ENCODE measurements around the gene FITM2.

Gene FITM2

DNA sequence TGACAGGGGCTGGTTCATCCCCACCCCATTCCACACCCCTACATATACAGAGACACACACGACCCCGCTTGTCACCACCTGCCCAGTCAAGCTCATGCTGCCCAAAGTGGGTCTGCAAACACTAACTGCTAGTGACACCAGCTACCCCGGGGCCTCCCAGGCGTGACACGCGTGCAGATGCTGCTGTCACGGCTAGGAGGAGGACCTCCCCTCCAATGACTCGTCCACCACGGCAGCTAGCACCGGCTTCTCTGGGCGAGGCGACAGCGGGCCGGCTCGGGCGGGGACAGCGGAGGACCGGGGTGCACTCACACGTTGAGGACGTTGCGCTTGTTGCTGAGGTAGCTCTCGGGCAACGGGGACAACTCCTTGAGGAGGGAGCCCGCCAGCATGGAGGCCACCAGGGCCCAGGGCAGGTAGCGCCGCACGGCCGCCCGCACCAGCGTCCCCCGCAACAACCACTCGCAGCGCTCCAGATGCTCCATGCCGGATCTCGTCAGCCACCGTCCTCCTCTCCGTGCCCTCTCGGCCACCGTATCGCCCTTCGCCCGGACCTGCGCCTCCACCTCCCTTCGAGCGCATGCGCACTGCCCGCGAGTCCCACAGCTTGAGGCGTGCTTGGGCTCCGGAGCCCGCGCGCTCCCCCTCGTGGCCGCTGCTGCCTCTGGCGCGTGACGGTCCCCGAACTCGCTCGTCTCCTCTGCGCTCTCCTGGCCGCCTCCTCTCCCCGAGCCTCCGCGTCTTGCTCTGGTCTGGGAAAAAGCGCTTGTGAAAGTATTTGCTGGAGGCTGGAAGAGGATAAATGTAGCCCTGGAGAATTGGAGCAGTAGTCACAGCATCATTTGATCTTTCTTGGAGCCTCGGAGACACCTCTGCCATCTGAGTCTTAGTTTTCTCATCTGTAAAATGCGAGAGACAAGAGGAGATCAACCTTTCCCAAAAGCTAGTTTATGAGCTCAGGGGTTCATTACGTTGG lies at the start of gene FITM2:
FITM2 (minus strand) TSS at position 539 of the 976 bp plus-strand sequence; CDS start at position 485, 54 bp downstream.
- peak; percentile 51 for TF ChIP-seq POLR2A (IDR thresholded peaks at IDR 0.05; ENCODE audit: extremely low read depth, insufficient read length)
- TF ChIP-seq MAX (IDR thresholded peaks at IDR 0.05; ENCODE audit: low read depth, low read length) = peak; percentile 94
- peak; percentile 89 for TF ChIP-seq MYC (IDR thresholded peaks at IDR 0.05; ENCODE audit: low read depth, low read length)
- TF ChIP-seq CTCF (IDR thresholded peaks at IDR 0.05; ENCODE audit: low read depth, low read length) = peak; percentile 84
- DNase-seq (ENCODE audit: low read depth) = peak; percentile 96
- peak within 1 kb of the TSS; percentile 92 for H3K4me3 ChIP-seq (ENCODE audit: low read depth, low read length)

DNA sequence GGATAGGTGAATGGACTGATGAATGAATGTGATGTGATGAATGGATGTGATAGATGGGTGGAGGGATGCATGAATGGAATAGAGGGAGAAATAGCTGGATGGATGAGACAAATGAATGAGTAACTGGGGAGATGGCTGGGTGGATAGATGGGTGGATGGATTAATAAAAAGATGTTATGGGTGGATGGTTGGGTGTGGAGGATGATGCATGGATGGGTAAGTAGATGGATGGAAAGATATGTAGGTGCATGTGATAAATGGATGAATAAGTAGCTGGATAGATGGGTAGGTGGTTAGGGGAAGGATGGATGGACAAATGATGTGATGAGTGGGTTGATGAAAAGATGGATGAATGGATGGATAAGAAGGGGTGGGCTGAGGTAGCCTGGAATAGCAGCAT lies 49.2 kb upstream of the FITM2 start:
- TF ChIP-seq CTCF (IDR thresholded peaks at IDR 0.05; ENCODE audit: low read depth, low read length) (no peak), POLR2A (IDR thresholded peaks at IDR 0.05; ENCODE audit: extremely low read depth, insufficient read length) (no peak), MAX (IDR thresholded peaks at IDR 0.05; ENCODE audit: low read depth, low read length) (no peak), MYC (IDR thresholded peaks at IDR 0.05; ENCODE audit: low read depth, low read length) (no peak)
- H3K4me3 ChIP-seq (ENCODE audit: low read depth, low read length) = no peak overlapping the region
- no peak for DNase-seq (ENCODE audit: low read depth)

DNA sequence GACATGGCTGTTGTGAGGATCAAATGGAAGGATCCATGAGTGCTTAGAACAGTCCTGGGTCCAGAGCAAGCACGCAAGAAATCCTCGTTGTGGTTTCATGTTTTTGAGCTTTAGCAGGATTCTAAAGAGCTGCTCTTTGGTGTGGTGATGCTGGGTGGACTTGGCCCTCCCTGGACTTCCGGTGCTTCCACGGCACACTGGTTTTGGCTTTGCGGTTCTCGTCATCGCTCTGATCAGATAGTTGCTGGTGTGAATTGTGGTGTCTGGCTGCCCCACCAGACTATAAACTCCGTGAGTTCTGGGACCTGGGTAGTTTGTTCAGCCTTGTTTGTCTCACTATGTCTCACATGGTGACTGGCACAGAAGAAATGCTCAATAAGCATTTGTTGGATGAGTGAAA lies 47.8 kb upstream of the FITM2 start:
- DNase-seq (ENCODE audit: low read depth) = no peak
- TF ChIP-seq MAX (IDR thresholded peaks at IDR 0.05; ENCODE audit: low read depth, low read length) = no peak
- no peak for TF ChIP-seq MYC (IDR thresholded peaks at IDR 0.05; ENCODE audit: low read depth, low read length)
- no peak for TF ChIP-seq CTCF (IDR thresholded peaks at IDR 0.05; ENCODE audit: low read depth, low read length)
- no peak for TF ChIP-seq POLR2A (IDR thresholded peaks at IDR 0.05; ENCODE audit: extremely low read depth, insufficient read length)
- no peak overlapping the region for H3K4me3 ChIP-seq (ENCODE audit: low read depth, low read length)

- DNase-seq (ENCODE audit: low read depth) = no peak
- TF ChIP-seq POLR2A (IDR thresholded peaks at IDR 0.05; ENCODE audit: extremely low read depth, insufficient read length) (no peak), MYC (IDR thresholded peaks at IDR 0.05; ENCODE audit: low read depth, low read length) (no peak), MAX (IDR thresholded peaks at IDR 0.05; ENCODE audit: low read depth, low read length) (no peak), CTCF (IDR thresholded peaks at IDR 0.05; ENCODE audit: low read depth, low read length) (no peak)
- no peak overlapping the region for H3K4me3 ChIP-seq (ENCODE audit: low read depth, low read length)
Observed at GRCh38 chr20:44357555-44358125, 46.6 kb upstream of the FITM2 start.

- DNase-seq (ENCODE audit: low read depth) = no peak
- TF ChIP-seq CTCF (IDR thresholded peaks at IDR 0.05; ENCODE audit: low read depth, low read length) (no peak), MYC (IDR thresholded peaks at IDR 0.05; ENCODE audit: low read depth, low read length) (no peak), MAX (IDR thresholded peaks at IDR 0.05; ENCODE audit: low read depth, low read length) (no peak), POLR2A (IDR thresholded peaks at IDR 0.05; ENCODE audit: extremely low read depth, insufficient read length) (no peak)
- H3K4me3 ChIP-seq (ENCODE audit: low read depth, low read length) = no peak overlapping the region
Observed at GRCh38 chr20:44357020-44357419, 46.0 kb upstream of the FITM2 start.

All from NB4 (cell line).